Gastrocnemius medialis (tissue), 4 donors: ENCODE results near the gene ERF. TPM values are rescaled to one million over a fixed set of nuclear protein-coding genes. Genes with fewer than 3 reads are reported as not detected.
A peak's percentile ranks its signal among the peaks of the same experiment; 100 is the strongest.

Source experiments
- ATAC-seq, 2 donors: fragments of 150-250 bp; one replicate each; pipeline ENCODE4 v1.9.1; 2016
- DNase-seq, 2 donors: peaks; one replicate each; pipeline ENCODE4 v3.0.0-alpha.2; 2019
- H3K27ac ChIP-seq, 4 donors: fragments of 200-600 bp; sonication (generic); 1 replicate in 1 of 4; 2 replicates in 3 of 4; pipeline ENCODE4 v1.5.1; 2016 to 2018; ENCODE audit warnings: mild to moderate bottlenecking in 2 of 4, moderate library complexity in 1 of 4
- H3K27me3 ChIP-seq, 3 donors: fragments of 200-600 bp; sonication (generic) in 2 of 3; 1 replicate in 1 of 3; 2 replicates in 2 of 3; pipeline versions ENCODE4 v1.5.1 to v1.6.0; 2016 to 2019; ENCODE audit warnings: mild to moderate bottlenecking in 1 of 3, moderate library complexity in 1 of 3
- H3K36me3 ChIP-seq, 2 donors: fragments of 200-600 bp; sonication (generic) in 1 of 2; one replicate each; pipeline ENCODE4 v1.5.1; 2017 to 2018
- H3K4me1 ChIP-seq, 2 donors: fragments of 200-600 bp; sonication (generic) in 1 of 2; one replicate each; pipeline ENCODE4 v1.5.1; 2016 to 2017; ENCODE audit warnings: mild to moderate bottlenecking in 2 of 2
- H3K4me3 ChIP-seq, 4 donors: fragments of 200-600 bp; sonication (generic) in 3 of 4; 1 replicate in 1 of 4; 2 replicates in 3 of 4; pipeline ENCODE4 v1.5.1; 2016 to 2019; ENCODE audit warnings: mild to moderate bottlenecking in 2 of 4
- H3K9me3 ChIP-seq, 3 donors: fragments of 200-600 bp; sonication (generic) in 2 of 3; 1 replicate in 1 of 3; 2 replicates in 2 of 3; pipeline ENCODE4 v1.5.1; 2016 to 2019
- CTCF ChIP-seq, 5 experiments: fragments of 450-650 bp in 3 of 5; fragments of 200-600 bp in 2 of 5; sonication (generic) in 2 of 5; IDR thresholded peaks in 4 of 5; conservative IDR thresholded peaks in 1 of 5; 1 replicate in 4 of 5; 2 replicates in 1 of 5; pipeline ENCODE4 v1.5.1; 2016 to 2019; ENCODE audit warnings: antibody characterized with exemption in 5 of 5, mild to moderate bottlenecking in 3 of 5, moderate library complexity in 3 of 5
- POLR2A ChIP-seq, 2 donors: fragments of 450-650 bp; IDR thresholded peaks; one replicate each; pipeline ENCODE4 v1.6.1; 2017; ENCODE audit warnings: antibody characterized with exemption in 2 of 2, mild to moderate bottlenecking in 2 of 2, moderate library complexity in 2 of 2
- in situ Hi-C, 4 donors: fragments of 200-750 bp; cut with MboI; loops; one replicate each; pipeline versions ENCODE4 v1.15.0 to v1.8.0; 2017; ENCODE audit warnings: low sequenced_read_pairs in 4 of 4
- intact Hi-C: fragments of 100-400 bp; cut with DNase I; formaldehyde crosslinking; loops from one replicate; pipeline ENCODE4 v1.15.1; 2023; ENCODE audit warnings: low total_unique reads
- total RNA-seq, 4 donors: library from RNA; depleted of rRNA; stranded (reverse); fragments of >200 nt; gene quantifications; one replicate each; pipeline versions ENCODE4 v1.1.0 to v1.2.3, GENCODE V29; 2016

The ERF gene
- total RNA-seq, 4 donors from 2014 or later = 14.0 to 26.7 (median 14.8) TPM

- in situ Hi-C loops = loop anchor here in 1 of 4 donors (10.0 kb wide), 1 partner anchor 78 kb away; the partner anchor contains the start of gene MEGF8
- Histone ChIP-seq H3K4me3 (no peak overlapping the region), H3K36me3 (no peaks in the 10 kb centered on the region), H3K27me3 (no peaks in the 10 kb centered on the region), H3K4me1 (peaks cover 40% of the 10 kb centered on the region in 2 donors), H3K9me3 (no peaks in the 10 kb centered on the region), H3K27ac (peak overlapping the region in 1 of 4 donors; percentile 29)
- DNase-seq = no peak
- intact Hi-C loops = loop anchor here (1.0 to 10.0 kb wide), 3 partner anchors 49 to 292 kb away; partner anchors contain the start of genes CNFN and RABAC1
- TF ChIP-seq CTCF (IDR thresholded peaks at IDR 0.05 in 4 of 5, conservative IDR thresholded peaks at IDR 0.05 in 1 of 5) (no peak), POLR2A (IDR thresholded peaks at IDR 0.05) (no peak)
- no peak for ATAC-seq
Observed at GRCh38 chr19:42246922-42247639, 7.8 kb downstream of the ERF start.

- Histone ChIP-seq H3K4me3 (no peak overlapping the region), H3K27me3 (no peaks in the 10 kb centered on the region), H3K4me1 (peaks cover 37% of the 10 kb centered on the region in 2 donors), H3K27ac (peak overlapping the region; percentile 29 to 95 (median 61)), H3K36me3 (no peaks in the 10 kb centered on the region), H3K9me3 (no peaks in the 10 kb centered on the region)
- in situ Hi-C loops = loop anchor here in 1 of 4 donors (10.0 kb wide), 1 partner anchor 78 kb away; the partner anchor contains the start of gene MEGF8
- ATAC-seq (no peak), DNase-seq (peak; percentile 59 to 73)
- no peak for TF ChIP-seq POLR2A (IDR thresholded peaks at IDR 0.05)
- peak; percentile 64 to 74 (median 68) for TF ChIP-seq CTCF (IDR thresholded peaks at IDR 0.05 in 4 of 5, conservative IDR thresholded peaks at IDR 0.05 in 1 of 5)
- intact Hi-C loops = loop anchor here (1.0 to 10.0 kb wide), 3 partner anchors 50 to 292 kb away; partner anchors contain the start of genes CNFN and RABAC1
Observed at GRCh38 chr19:42246143-42246921, 8.6 kb downstream of the ERF start.

GRCh38 chr19:42245231-42245630, 9.7 kb downstream of the ERF start:
- no peak for TF ChIP-seq CTCF (IDR thresholded peaks at IDR 0.05 in 4 of 5, conservative IDR thresholded peaks at IDR 0.05 in 1 of 5)
- no peak for TF ChIP-seq POLR2A (IDR thresholded peaks at IDR 0.05)
- in situ Hi-C loops (loop anchor here in 1 of 4 donors (10.0 kb wide), 1 partner anchor 80 kb away; the partner anchor contains the start of gene MEGF8), intact Hi-C loops (loop anchor here (10.0 kb wide), 2 partner anchors 150 to 290 kb away; partner anchors contain the start of genes CNFN and RABAC1)
- Histone ChIP-seq H3K27me3 (no peaks in the 10 kb centered on the region), H3K9me3 (no peaks in the 10 kb centered on the region), H3K4me3 (peak overlapping the region; percentile 55 to 77 (median 73)), H3K4me1 (peaks cover 38 to 39% of the 10 kb centered on the region in 2 donors), H3K36me3 (no peaks in the 10 kb centered on the region), H3K27ac (peak overlapping the region; percentile 86 to 95 (median 87))
- no peak for ATAC-seq
- no peak for DNase-seq

GRCh38 chr19:42244347-42245220, 10.3 kb downstream of the ERF start:
- DNase-seq (peak; percentile 87 to 89), ATAC-seq (peak; percentile 53 to 54)
- TF ChIP-seq POLR2A (IDR thresholded peaks at IDR 0.05) (peak; percentile 59 to 71), CTCF (IDR thresholded peaks at IDR 0.05 in 4 of 5, conservative IDR thresholded peaks at IDR 0.05 in 1 of 5) (peak; percentile 40 to 77 (median 64))
- Histone ChIP-seq H3K27ac (peak overlapping the region; percentile 86 to 95 (median 87)), H3K36me3 (peaks cover 0 to 5% of the 10 kb centered on the region in 2 donors), H3K4me1 (peaks cover 36 to 39% of the 10 kb centered on the region in 2 donors), H3K4me3 (peak overlapping the region; percentile 55 to 77 (median 73)), H3K27me3 (no peaks in the 10 kb centered on the region), H3K9me3 (no peaks in the 10 kb centered on the region)
- in situ Hi-C loops = loop anchor here in 2 of 4 donors (5.0 to 10.0 kb wide), 2 partner anchors 43 to 80 kb away; partner anchors contain the start of gene MEGF8 (in 1 of the 2)
- intact Hi-C loops = loop anchor here (1.0 to 10.0 kb wide), 6 partner anchors 27 to 290 kb away; partner anchors contain the start of genes CNFN, DEDD2, MEGF8 and RABAC1
